NCI-H2029 (cell line): ENCODE data around the gene SEMA7A.

Experiments used
- DNase-seq: peaks from one replicate; lab custom pipeline; 2025; lab: John Stamatoyannopoulos, UW

Gene SEMA7A

GRCh38 chr15:74387141-74387541, 46.6 kb downstream of the SEMA7A start:
- no peak for DNase-seq

GRCh38 chr15:74386496-74387140, 47.1 kb downstream of the SEMA7A start:
- no peak for DNase-seq

- DNase-seq: no peak
These were observed 48.0 kb downstream of the SEMA7A start for GRCh38 chr15:74385733-74386132.

GRCh38 chr15:74384881-74385643, 48.7 kb downstream of the SEMA7A start:
- DNase-seq: peak; percentile 0

GRCh38 chr15:74384566-74384880, 49.2 kb downstream of the SEMA7A start:
- DNase-seq: no peak

- DNase-seq: no peak
These were observed 49.8 kb downstream of the SEMA7A start for GRCh38 chr15:74383695-74384565.

GRCh38 chr15:74383286-74383685, 50.5 kb downstream of the SEMA7A start:
- no peak for DNase-seq

- DNase-seq: peak; percentile 30
These were observed 51.5 kb downstream of the SEMA7A start for GRCh38 chr15:74382004-74382816.

GRCh38 chr15:74381481-74381880, 52.3 kb downstream of the SEMA7A start:
- DNase-seq: no peak

GRCh38 chr15:74381190-74381453, 52.6 kb downstream of the SEMA7A start:
- DNase-seq: no peak

GRCh38 chr15:74380361-74381189, 53.2 kb downstream of the SEMA7A start:
- no peak for DNase-seq

GRCh38 chr15:74378848-74379247, 54.9 kb downstream of the SEMA7A start:
- no peak for DNase-seq

- no peak for DNase-seq
These were observed 55.7 kb downstream of the SEMA7A start for GRCh38 chr15:74377831-74378766.

- no peak for DNase-seq
These were observed 56.8 kb downstream of the SEMA7A start for GRCh38 chr15:74376825-74377581.

- no peak for DNase-seq
These were observed 57.5 kb downstream of the SEMA7A start for GRCh38 chr15:74376226-74376625.

- peak; percentile 30 for DNase-seq
These were observed 58.5 kb downstream of the SEMA7A start for GRCh38 chr15:74375303-74375693.

GRCh38 chr15:74374648-74375302, 59.0 kb downstream of the SEMA7A start:
- no peak for DNase-seq

GRCh38 chr15:74373731-74374647, 59.8 kb downstream of the SEMA7A start:
- peak; percentile 77 for DNase-seq
